ENCODE data around the gene CUL4A. TPM values are rescaled to one million over a fixed set of nuclear protein-coding genes. Genes with fewer than 3 reads are reported as not detected.

Gene CUL4A
- total RNA-seq, 1 experiment from 2014 or later: 91.0 TPM

GRCh38 chr13:113267642-113268405, 58.4 kb downstream of the CUL4A start:
- intact Hi-C loops (cut with micrococcal nuclease; ENCODE audit: unreplicated experiment): no loop called here
- POLR2A ChIA-PET (ENCODE audit: unreplicated experiment): no interaction called here

GRCh38 chr13:113272031-113272430, 62.6 kb downstream of the CUL4A start:
- Histone ChIP-seq H2AFZ (no peak overlapping the region), H3K9me3 (ENCODE audit: insufficient read depth, low read depth) (no peaks in the 10 kb centered on the region), H3K36me3 (ENCODE audit: low read depth) (no peaks in the 10 kb centered on the region), H3K4me1 (replicated peaks; ENCODE audit: insufficient read depth) (no peaks in the 10 kb centered on the region), H3K4me2 (no peak overlapping the region), H3K4me3 (no peak overlapping the region), H3K27ac (no peak overlapping the region), H3F3A (ENCODE audit: insufficient read depth, low read depth) (0 out of 2 replicates have a peak, but pooled peaks cover 3% of the 10 kb centered on the region), H4K20me1 (ENCODE audit: insufficient read depth) (no peaks in the 10 kb centered on the region), H3K9me2 (ENCODE audit: insufficient read depth) (no peaks in the 10 kb centered on the region), H3K27me3 (ENCODE audit: insufficient read depth, low read depth) (no peaks in the 10 kb centered on the region), H3K79me2 (ENCODE audit: low read depth) (no peaks in the 10 kb centered on the region)
- BruUV-seq (replicated peaks): no TSS peak
- POLR2A ChIA-PET (ENCODE audit: unreplicated experiment): no interaction called here
- no peak for DNase-seq
- TF ChIP-seq CTCF (conservative IDR thresholded peaks at IDR 0.05) (no peak), EZH2 (IDR thresholded peaks at IDR 0.05; ENCODE audit: low read depth) (no peak)
- CTCF ChIA-PET: no interaction called here
- intact Hi-C loops (cut with micrococcal nuclease; ENCODE audit: unreplicated experiment): no loop called here

More at GRCh38 chr13:113267642-113268405, 58.4 kb downstream of the CUL4A start:
- Histone ChIP-seq H3K9me2 (ENCODE audit: insufficient read depth) (no peaks in the 10 kb centered on the region), H3K4me3 (no peak overlapping the region), H3K27me3 (ENCODE audit: insufficient read depth, low read depth) (no peaks in the 10 kb centered on the region), H3K79me2 (ENCODE audit: low read depth) (no peaks in the 10 kb centered on the region), H3K4me1 (replicated peaks; ENCODE audit: insufficient read depth) (no peaks in the 10 kb centered on the region), H3K4me2 (no peak overlapping the region), H4K20me1 (ENCODE audit: insufficient read depth) (no peaks in the 10 kb centered on the region; the same call in 1 of the 2 replicates), H3K9me3 (ENCODE audit: insufficient read depth, low read depth) (no peaks in the 10 kb centered on the region), H3K36me3 (ENCODE audit: low read depth) (0 out of 2 replicates have a peak, but pooled peaks cover 9% of the 10 kb centered on the region), H3F3A (ENCODE audit: insufficient read depth, low read depth) (peaks cover 7% of the 10 kb centered on the region; the same call in 1 of the 2 replicates), H3K27ac (no peak overlapping the region), H2AFZ (no peak overlapping the region)
- no peak for TF ChIP-seq CTCF (conservative IDR thresholded peaks at IDR 0.05)
- BruUV-seq (replicated peaks): no TSS peak
- CTCF ChIA-PET: interaction anchor here (0.6 kb wide), 1 partner anchor 26 kb away, joined by 10 read pairs; no protein-coding TSS in a partner anchor
- no peak for DNase-seq

GRCh38 chr13:113272701-113273181, 63.3 kb downstream of the CUL4A start:
- TF ChIP-seq EZH2 (IDR thresholded peaks at IDR 0.05; ENCODE audit: low read depth): no peak
- no peak for TF ChIP-seq CTCF (conservative IDR thresholded peaks at IDR 0.05)
- Histone ChIP-seq H3K4me2 (no peak overlapping the region), H3K4me1 (replicated peaks; ENCODE audit: insufficient read depth) (no peaks in the 10 kb centered on the region), H3F3A (ENCODE audit: insufficient read depth, low read depth) (0 out of 2 replicates have a peak, but pooled peaks cover 3% of the 10 kb centered on the region), H3K9me2 (ENCODE audit: insufficient read depth) (no peaks in the 10 kb centered on the region), H3K79me2 (ENCODE audit: low read depth) (no peaks in the 10 kb centered on the region), H3K4me3 (no peak overlapping the region), H3K9me3 (ENCODE audit: insufficient read depth, low read depth) (no peaks in the 10 kb centered on the region), H3K27me3 (ENCODE audit: insufficient read depth, low read depth) (no peaks in the 10 kb centered on the region), H3K36me3 (ENCODE audit: low read depth) (no peaks in the 10 kb centered on the region), H4K20me1 (ENCODE audit: insufficient read depth) (no peaks in the 10 kb centered on the region), H3K27ac (no peak overlapping the region), H2AFZ (no peak overlapping the region)
- intact Hi-C loops (cut with micrococcal nuclease; ENCODE audit: unreplicated experiment): no loop called here
- no TSS peak for BruUV-seq (replicated peaks)
- DNase-seq: no peak
- CTCF ChIA-PET: no interaction called here
- POLR2A ChIA-PET (ENCODE audit: unreplicated experiment): no interaction called here
